Endodermal cell (in vitro differentiated cells): ENCODE results near the gene GPR42. TPM values are rescaled to one million over a fixed set of nuclear protein-coding genes. Genes with fewer than 3 reads are reported as not detected.
"Not testable (repeated sequence)": the region's sequence is repeated elsewhere in the genome, so short reads cannot be mapped to it uniquely, and the experiment has no call there.

ENCODE experiments used
- DNase-seq: peaks from one replicate; pipeline ENCODE4 v3.0.0-alpha.2; 2017
- H3K27ac ChIP-seq: 2 replicates; pipeline ENCODE4 v1.5.1; 2013; ENCODE audit warnings: mild to moderate bottlenecking, low read depth, low read length, moderate library complexity
- H3K27me3 ChIP-seq: 2 replicates; pipeline ENCODE4 v1.6.1; 2013; ENCODE audit warnings: mild to moderate bottlenecking, low read length, moderate library complexity; ENCODE audit not compliant: insufficient read depth, control insufficient read depth, poor library complexity, severe bottlenecking
- H3K36me3 ChIP-seq: 2 replicates; pipeline ENCODE4 v1.7.0; 2013; ENCODE audit warnings: mild to moderate bottlenecking, low read length, moderate library complexity; ENCODE audit not compliant: control insufficient read depth, insufficient read depth
- H3K4me1 ChIP-seq: one replicate; pipeline ENCODE4 v1.7.0; 2013; ENCODE audit warnings: low read length; ENCODE audit not compliant: control insufficient read depth, insufficient read depth
- H3K4me3 ChIP-seq: 2 replicates; pipeline ENCODE4 v1.5.1; 2013; ENCODE audit warnings: mild to moderate bottlenecking, low read length, moderate library complexity
- H3K9ac ChIP-seq: 2 replicates; pipeline ENCODE4 v1.6.1; 2013; ENCODE audit warnings: mild to moderate bottlenecking, low read length, moderate library complexity; ENCODE audit not compliant: poor library complexity, severe bottlenecking; ENCODE audit errors: extremely low read depth
- H3K9me3 ChIP-seq: 2 replicates; pipeline ENCODE4 v1.6.1; 2013; ENCODE audit warnings: mild to moderate bottlenecking, low read length, moderate library complexity; ENCODE audit not compliant: control insufficient read depth
- H3K27ac Mint-ChIP-seq: 2 replicates; pipeline ENCODE4 v1.8.0; 2020; ENCODE audit warnings: mixed read lengths
- H3K27me3 Mint-ChIP-seq: 2 replicates; pipeline ENCODE4 v1.8.0; 2021; ENCODE audit warnings: mild to moderate bottlenecking, mixed read lengths; ENCODE audit not compliant: insufficient read depth
- H3K36me3 Mint-ChIP-seq: 2 replicates; pipeline ENCODE4 v1.8.0; 2020; ENCODE audit warnings: low read depth, mixed read lengths
- H3K4me1 Mint-ChIP-seq: 2 replicates; pipeline ENCODE4 v1.8.0; 2020; ENCODE audit warnings: mixed read lengths
- H3K4me3 Mint-ChIP-seq: 2 replicates; pipeline ENCODE4 v1.8.0; 2020; ENCODE audit warnings: mild to moderate bottlenecking, moderate library complexity, mixed read lengths
- H3K9me3 Mint-ChIP-seq: 2 replicates; pipeline ENCODE4 v1.8.0; 2020; ENCODE audit warnings: mild to moderate bottlenecking, mixed read lengths
- CTCF ChIP-seq: fragments of 200-600 bp; sonication (generic); conservative IDR thresholded peaks from 2 replicates; pipeline ENCODE4 v1.5.0; 2021; ENCODE audit warnings: antibody characterized with exemption, mild to moderate bottlenecking
- WGBS, 2 experiments: methylation state at CpG; one replicate each; pipeline versions ENCODE4 v1.1.5 to v1.1.7; 2013; ENCODE audit warnings: missing lambda C conversion rate in 2 of 2, mixed read lengths in 1 of 2; ENCODE audit not compliant: insufficient coverage in 1 of 2, insufficient read length in 1 of 2; 5-methylcytosine and 5-hydroxymethylcytosine counted together
- total RNA-seq, 2 donors: library from RNA; stranded (reverse); fragmentation: NEBNext Ultra II Directional in 1 of 2; extraction: Animal tissue kit (Norgen Biotek cat#: 25700) in 1 of 2; gene quantifications; 2 replicates in 1 of 2; 3 replicates in 1 of 2; pipeline ENCODE4 v1.2.1, GENCODE V29; 2021

The GPR42 gene
- total RNA-seq, 2 donors from 2014 or later, result not detected

- H3K9ac ChIP-seq, result no peak overlapping the region
- H3K36me3 ChIP-seq, result no peaks in the 10 kb centered on the region
- DNase-seq, result no peak
- 87% methylated on average over 7 of the region's 7 CpGs for WGBS, 2 experiments
- no peaks in the 10 kb centered on the region for H3K4me1 Mint-ChIP-seq
- H3K36me3 Mint-ChIP-seq, result no peaks in the 10 kb centered on the region
- peaks cover 7% of the 10 kb centered on the region for H3K9me3 Mint-ChIP-seq
- no peaks in the 10 kb centered on the region for H3K27me3 ChIP-seq
- H3K27ac ChIP-seq, result no peak overlapping the region
- H3K27ac Mint-ChIP-seq, result no peak overlapping the region
- no peaks in the 10 kb centered on the region for H3K9me3 ChIP-seq
- H3K4me1 ChIP-seq, result no peaks in the 10 kb centered on the region
- no peak overlapping the region for H3K4me3 Mint-ChIP-seq
- no peak for TF ChIP-seq CTCF
- H3K4me3 ChIP-seq, result no peak overlapping the region
- peaks cover 11% of the 10 kb centered on the region for H3K27me3 Mint-ChIP-seq
These were observed 2.6 kb downstream of the GPR42 start for GRCh38 chr19:35373492-35373891.

DNA sequence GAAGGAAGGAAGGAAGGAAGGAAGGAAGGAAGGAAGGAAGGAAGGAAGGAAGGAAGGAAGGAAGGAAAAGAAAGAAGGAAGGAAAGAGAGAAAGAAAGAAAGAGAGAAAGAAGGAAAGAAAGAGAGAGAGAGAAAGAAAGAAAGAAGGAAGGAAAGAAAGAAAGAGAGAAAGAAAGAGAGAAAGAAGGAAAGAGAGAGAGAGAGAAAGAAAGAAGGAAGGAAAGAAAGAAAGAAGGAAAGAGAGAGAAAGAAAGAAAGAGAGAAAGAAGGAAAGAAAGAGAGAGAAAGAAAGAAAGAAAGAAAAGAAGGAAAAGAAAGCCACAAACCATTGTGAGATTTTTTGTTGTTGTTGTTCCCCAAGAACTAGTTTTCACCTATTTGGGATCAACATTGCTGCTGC, 3.2 kb downstream of the GPR42 start:
- not testable (repeated sequence) for H3K4me1 ChIP-seq, DNase-seq, H3K9ac ChIP-seq, H3K4me1 Mint-ChIP-seq, H3K36me3 Mint-ChIP-seq, H3K9me3 ChIP-seq, H3K4me3 Mint-ChIP-seq, H3K27ac ChIP-seq, H3K36me3 ChIP-seq, H3K27me3 Mint-ChIP-seq, H3K27ac Mint-ChIP-seq, H3K27me3 ChIP-seq, H3K4me3 ChIP-seq
- H3K9me3 Mint-ChIP-seq, result peaks cover 11% of the 10 kb centered on the region

DNA sequence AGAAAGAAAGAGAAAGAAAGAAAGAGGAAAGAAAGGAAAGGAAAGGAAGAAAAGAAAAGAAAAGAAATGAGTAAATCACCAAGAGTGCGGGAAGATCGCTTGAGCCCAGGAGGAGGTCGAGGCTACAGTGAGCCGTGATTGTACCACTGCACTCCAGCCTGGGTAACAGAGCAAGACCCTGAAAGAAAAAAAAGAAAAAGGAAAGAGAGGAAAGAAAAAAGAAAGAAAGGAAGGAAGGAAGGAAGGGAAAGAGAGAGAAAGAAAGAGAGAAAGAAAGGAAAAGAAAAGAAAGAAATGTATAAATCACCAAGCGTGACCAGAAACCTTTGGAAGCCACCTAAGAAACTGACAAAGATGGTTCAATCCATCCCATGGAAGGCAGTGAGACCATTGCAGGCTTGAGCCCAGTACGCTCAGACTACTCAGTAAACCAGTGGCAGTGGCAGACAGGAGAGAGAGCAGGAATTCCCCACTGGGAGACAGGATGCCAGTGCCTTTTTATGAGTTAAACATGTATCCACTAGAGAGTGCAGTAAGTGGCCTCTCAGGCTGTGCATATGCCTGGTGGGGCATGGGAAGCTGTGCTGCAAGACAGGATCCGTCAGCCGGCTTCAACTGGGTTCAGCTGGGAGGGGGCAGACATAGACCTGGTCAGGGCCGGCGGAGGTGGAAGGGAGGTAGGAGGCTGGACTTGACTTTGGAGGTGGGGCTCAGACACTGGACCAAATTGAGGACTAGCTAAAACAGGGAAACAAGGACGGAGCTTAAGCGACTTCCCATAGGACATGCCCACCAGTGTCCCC, 4.8 kb downstream of the GPR42 start:
- Histone ChIP-seq H3K9ac (no peak overlapping the region), H3K36me3 (no peaks in the 10 kb centered on the region), H3K4me3 (no peak overlapping the region), H3K27ac (no peak overlapping the region), H3K27me3 (no peaks in the 10 kb centered on the region), H3K4me1 (no peaks in the 10 kb centered on the region), H3K9me3 (no peaks in the 10 kb centered on the region)
- Mint-ChIP-seq H3K4me3 (no peak overlapping the region), H3K36me3 (no peaks in the 10 kb centered on the region), H3K27me3 (peaks cover 9% of the 10 kb centered on the region), H3K27ac (no peak overlapping the region), H3K9me3 (peaks cover 15% of the 10 kb centered on the region), H3K4me1 (no peaks in the 10 kb centered on the region)
- DNase-seq, result no peak
- no peak for TF ChIP-seq CTCF
- WGBS, 2 experiments, result 94 to 97% methylated on average over 8 to 12 of the region's 12 CpGs

DNA sequence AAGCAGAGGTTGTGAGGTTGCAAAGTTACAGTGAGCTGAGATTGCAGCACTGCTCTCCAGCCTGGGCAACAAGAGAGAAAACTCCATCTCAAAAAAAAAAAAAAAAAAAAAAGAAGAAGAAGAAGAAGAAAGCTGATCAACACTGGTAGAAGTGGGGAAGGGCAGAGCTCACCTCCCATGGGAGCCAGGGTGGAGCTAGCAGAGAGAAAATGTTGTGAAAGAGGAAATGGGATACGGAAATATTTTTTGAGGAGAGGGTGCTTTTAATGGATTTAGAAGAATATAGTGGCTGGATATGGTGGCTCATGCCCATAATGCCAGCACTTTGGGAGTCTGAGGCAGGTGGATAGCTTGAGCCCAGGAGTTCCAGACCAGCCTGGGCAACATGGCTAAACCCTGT, 6.8 kb downstream of the GPR42 start:
- Histone ChIP-seq H3K9me3 (peaks cover 7% of the 10 kb centered on the region), H3K4me1 (no peaks in the 10 kb centered on the region), H3K27me3 (no peaks in the 10 kb centered on the region), H3K27ac (no peak overlapping the region), H3K36me3 (no peaks in the 10 kb centered on the region), H3K4me3 (no peak overlapping the region), H3K9ac (no peak overlapping the region)
- H3K36me3 Mint-ChIP-seq, result no peaks in the 10 kb centered on the region
- WGBS, 2 experiments, result 80 to 95% methylated on average over 1 of the region's 1 CpG
- TF ChIP-seq CTCF, result no peak
- no peak overlapping the region for H3K27ac Mint-ChIP-seq
- H3K27me3 Mint-ChIP-seq, result peaks cover 18% of the 10 kb centered on the region
- no peak for DNase-seq
- peaks cover 25% of the 10 kb centered on the region for H3K9me3 Mint-ChIP-seq
- H3K4me3 Mint-ChIP-seq, result no peak overlapping the region
- H3K4me1 Mint-ChIP-seq, result no peaks in the 10 kb centered on the region
